Heart right ventricle (tissue), 16 donors: ENCODE results near the gene BAG5. TPM values are rescaled to one million over a fixed set of nuclear protein-coding genes. Genes with fewer than 3 reads are reported as not detected.
A peak's percentile ranks its signal among the peaks of the same experiment; 100 is the strongest.

Experiments
- ATAC-seq, 8 donors: fragments of 200-7000 bp; cut with Tn5 transposase; one replicate each; pipeline ENCODE4 v1.9.1; 2020; ENCODE audit warnings: mild to moderate bottlenecking in 8 of 8, moderate library complexity in 8 of 8, moderate number of reproducible peaks in 1 of 8
- DNase-seq, 2 donors: peaks; one replicate each; pipeline ENCODE4 v3.0.0-alpha.2; 2020
- H3K27ac ChIP-seq, 10 donors: fragments of 200-600 bp; sonication (generic) in 2 of 10; one replicate each; pipeline versions ENCODE4 v1.5.0 to v1.8.0; 2020 to 2022; ENCODE audit warnings: mild to moderate bottlenecking in 3 of 10
- H3K27me3 ChIP-seq, 7 donors: fragments of 200-600 bp; one replicate each; pipeline ENCODE4 v1.8.0; 2021 to 2022; ENCODE audit warnings: mild to moderate bottlenecking in 2 of 7
- H3K36me3 ChIP-seq, 9 donors: fragments of 200-600 bp; sonication (generic) in 1 of 9; one replicate each; pipeline versions ENCODE4 v1.5.0 to v1.8.0; 2020 to 2022; ENCODE audit warnings: mild to moderate bottlenecking in 2 of 9
- H3K4me1 ChIP-seq, 9 donors: fragments of 200-600 bp; sonication (generic) in 1 of 9; one replicate each; pipeline versions ENCODE4 v1.5.0 to v1.8.0; 2020 to 2022; ENCODE audit warnings: mild to moderate bottlenecking in 4 of 9
- H3K4me3 ChIP-seq, 10 donors: fragments of 200-600 bp; sonication (generic) in 2 of 10; one replicate each; pipeline versions ENCODE4 v1.5.0 to v1.8.0; 2020 to 2022; ENCODE audit warnings: mild to moderate bottlenecking in 7 of 10, moderate library complexity in 2 of 10
- H3K9me3 ChIP-seq, 11 donors: fragments of 200-600 bp in 10 of 11; sonication (generic) in 2 of 11; one replicate each; pipeline versions ENCODE4 v1.5.0 to v1.8.0; 2013 to 2022; ENCODE audit warnings: mild to moderate bottlenecking in 2 of 11, control low read depth in 1 of 11, moderate library complexity in 1 of 11
- CTCF ChIP-seq, 9 donors: fragments of 200-600 bp; sonication (generic) in 2 of 9; IDR thresholded peaks; one replicate each; pipeline versions ENCODE4 v1.5.0 to v1.8.0; 2021 to 2022; ENCODE audit warnings: antibody characterized with exemption in 9 of 9, mild to moderate bottlenecking in 5 of 9, moderate library complexity in 1 of 9
- WGBS, 2 donors: extraction: QIAGEN DNeasy Blood & Tissue Kit; methylation state at CpG; one replicate each; pipeline ENCODE4 v1.1.7; 2013; ENCODE audit warnings: inconsistent platforms in 1 of 2; 5-methylcytosine and 5-hydroxymethylcytosine counted together
- intact Hi-C, 10 donors: fragments of 100-400 bp; cut with DNase I; formaldehyde crosslinking; loops; one replicate each; pipeline versions ENCODE4 v1.11.1 to v1.14.2; 2022
- polyA plus RNA-seq, 2 donors: library from polyadenylated mRNA; stranded (reverse); fragments of 200-250 nt; gene quantifications; one replicate each; pipeline ENCODE4 v1.2.3, GENCODE V29; 2013
- total RNA-seq, 10 donors: library from RNA; stranded (reverse); fragmentation: NEBNext Ultra II Directional in 3 of 10; extraction: Animal tissue kit (Norgen Biotek cat#: 25700) in 3 of 10; gene quantifications; one replicate each; pipeline versions ENCODE4 v1.2.1 to v1.2.4, GENCODE V29; 2021 to 2023
- donor health status: Arrhythmogenic right ventricular cardiomyopathy.
- donor health status: ischemic (EF 13 %, LVEDD 7.1; RV severe dilation, severe dysfunction).
- donor health status: healthy with polysubstance abuse.
- donor health status: DM: no; HTN: yes; CAD: no.
- donor health status: DM: no; HTN: no; CAD: no.
- donor health status: ischemic (EF 25% LVEDD 6.9; RV normal size, moderate dysfunction).
- donor health status: ischemic (EF 25% LVEDD 5.7; RV mildly dilated, moderate dysfunction).
- donor health status: healthy.
- donor health status: DM: yes; HTN: yes; CAD: no.
- donor health status: Ischemic cardiomyopathy.
- donor health status: ischemic (EF 35%, LVEDD 5.7; RV mildly dilated, moderate dysfunction).
- donor health status: nonischemic (EF 11% LVEDD 7.7; RV severe dilation, severe dysfunction).
- donor health status: DM: yes; HTN: yes; CAD: no.
- donor health status: PGD.
- donor health status: ischemic (EF 29% LVEDD 5.4; RV normal size, mild dysfunction).
- donor health status: nonischemic (EF 23%, LVEDD 6.1; RV moderate dilation, normal function).

BAG5 gene
- total and polyA plus RNA-seq, 12 donors: 5.0 to 19.7 (median 15.7) TPM

- ATAC-seq (peak; percentile 17 to 60 (median 42)), DNase-seq (peak; percentile 48 to 61)
- intact Hi-C loops: no loop called here
- TF ChIP-seq CTCF (IDR thresholded peaks at IDR 0.05): no peak
- H3K4me3 ChIP-seq: no peak overlapping the region
- H3K27ac ChIP-seq: peak overlapping the region; percentile 16 to 85 (median 71)
- peaks cover 0 to 22% (median 0%) of the 10 kb centered on the region in 9 donors for H3K36me3 ChIP-seq
- 35 to 41% methylated on average over 30 of the region's 30 CpGs for WGBS, 2 donors
- H3K27me3 ChIP-seq: no peaks in the 10 kb centered on the region
- H3K4me1 ChIP-seq: peaks cover 36 to 59% (median 52%) of the 10 kb centered on the region in 9 donors
- no peaks in the 10 kb centered on the region for H3K9me3 ChIP-seq
These were observed 24.0 kb downstream of the BAG5 start for GRCh38 chr14:103538291-103539055.

GRCh38 chr14:103537175-103537990 lies 25.1 kb downstream of the BAG5 start:
- DNase-seq (peak in 1 of 2 donors; percentile 11), ATAC-seq (no peak)
- no peaks in the 10 kb centered on the region for H3K27me3 ChIP-seq
- H3K4me1 ChIP-seq: peaks cover 26 to 48% (median 41%) of the 10 kb centered on the region in 9 donors
- H3K4me3 ChIP-seq: no peak overlapping the region
- peak overlapping the region in 5 of 10 donors; percentile 4 to 85 (median 71) for H3K27ac ChIP-seq
- TF ChIP-seq CTCF (IDR thresholded peaks at IDR 0.05): no peak
- no peaks in the 10 kb centered on the region for H3K9me3 ChIP-seq
- intact Hi-C loops: no loop called here
- 73 to 78% methylated on average over 18 of the region's 18 CpGs for WGBS, 2 donors
- H3K36me3 ChIP-seq: peaks cover 0 to 31% (median 0%) of the 10 kb centered on the region in 9 donors

GRCh38 chr14:103536693-103537092 lies 25.8 kb downstream of the BAG5 start:
- intact Hi-C loops: no loop called here
- peaks cover 19 to 41% (median 34%) of the 10 kb centered on the region in 9 donors for H3K4me1 ChIP-seq
- H3K36me3 ChIP-seq: peaks cover 0 to 31% (median 0%) of the 10 kb centered on the region in 9 donors
- no peak for TF ChIP-seq CTCF (IDR thresholded peaks at IDR 0.05)
- WGBS, 2 donors: 77 to 91% methylated on average over 9 of the region's 9 CpGs
- no peaks in the 10 kb centered on the region for H3K9me3 ChIP-seq
- no peak overlapping the region for H3K27ac ChIP-seq
- DNase-seq (no peak), ATAC-seq (no peak)
- H3K27me3 ChIP-seq: no peaks in the 10 kb centered on the region
- H3K4me3 ChIP-seq: no peak overlapping the region

GRCh38 chr14:103535891-103536565 lies 26.4 kb downstream of the BAG5 start:
- no peaks in the 10 kb centered on the region for H3K9me3 ChIP-seq
- DNase-seq (peak in 1 of 2 donors; percentile 7), ATAC-seq (no peak)
- WGBS, 2 donors: 86 to 96% methylated on average over 11 of the region's 11 CpGs
- H3K4me3 ChIP-seq: no peak overlapping the region
- intact Hi-C loops: no loop called here
- H3K4me1 ChIP-seq: peaks cover 14 to 35% (median 30%) of the 10 kb centered on the region in 9 donors
- H3K27ac ChIP-seq: no peak overlapping the region
- peaks cover 0 to 31% (median 0%) of the 10 kb centered on the region in 9 donors for H3K36me3 ChIP-seq
- TF ChIP-seq CTCF (IDR thresholded peaks at IDR 0.05): no peak
- no peaks in the 10 kb centered on the region for H3K27me3 ChIP-seq
